GM12891 (cell line): ENCODE measurements around the gene NANS.

Source experiments
- POLR2A ChIP-seq: IDR thresholded peaks from 2 replicates; pipeline ENCODE4 v1.6.1; 2011; ENCODE audit warnings: low read depth, low read length, control low read depth
- SPI1 ChIP-seq: IDR thresholded peaks from 2 replicates; pipeline ENCODE4 v1.6.1; 2011; ENCODE audit warnings: low read depth, low read length, control low read depth

- TF ChIP-seq POLR2A (no peak), SPI1 (no peak)
These were observed 52.5 kb downstream of the NANS start for GRCh38 chr9:98109052-98109451.
